ENCODE results near the gene CCDC92.
"Not testable (repeated sequence)": the region's sequence is repeated elsewhere in the genome, so short reads cannot be mapped to it uniquely, and the experiment has no call there.

CCDC92 gene

DNA sequence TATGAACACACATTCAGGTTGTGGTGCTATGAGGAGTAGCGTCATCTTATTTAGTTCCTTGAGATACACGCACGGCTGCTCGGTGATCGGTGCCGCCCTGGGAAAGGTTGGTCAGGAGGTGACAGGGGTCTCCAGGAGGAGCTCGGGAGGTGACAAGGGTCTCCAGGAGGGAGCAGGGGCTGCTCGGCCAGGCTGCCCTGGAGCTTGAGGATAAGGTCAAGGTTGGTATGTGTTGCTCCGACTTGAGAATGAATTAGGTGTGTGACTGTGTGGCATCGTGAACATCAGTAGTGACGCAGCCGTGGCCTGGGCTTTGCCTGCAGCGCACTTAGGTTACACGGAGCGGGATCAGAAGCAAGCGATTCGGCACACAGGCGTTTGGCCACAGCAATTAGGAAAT is 36.2 kb downstream of the CCDC92 start:
- DNase-seq (ENCODE audit: low spot score), result no peak

DNA sequence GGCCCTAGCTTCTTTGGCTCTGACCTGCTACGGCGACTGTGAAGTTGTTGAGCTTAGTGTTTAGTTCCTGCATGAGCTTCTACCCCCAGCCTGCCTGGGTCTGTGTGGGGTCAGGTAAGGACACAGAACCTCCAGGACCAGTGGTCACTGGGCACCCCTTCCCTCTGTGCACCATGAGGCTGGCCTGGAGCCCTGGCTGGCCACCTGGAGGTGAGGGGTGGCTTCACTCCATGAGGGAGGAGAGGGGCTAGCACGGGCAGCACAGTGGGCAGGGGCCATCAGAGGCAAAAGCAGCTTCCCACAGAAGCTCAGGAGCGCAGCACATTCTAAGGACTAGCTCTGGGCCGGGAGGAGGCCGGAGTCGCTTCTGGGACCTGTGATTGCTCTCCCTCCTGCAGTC is 36.7 kb downstream of the CCDC92 start:
- no peak for DNase-seq (ENCODE audit: low spot score)

DNA sequence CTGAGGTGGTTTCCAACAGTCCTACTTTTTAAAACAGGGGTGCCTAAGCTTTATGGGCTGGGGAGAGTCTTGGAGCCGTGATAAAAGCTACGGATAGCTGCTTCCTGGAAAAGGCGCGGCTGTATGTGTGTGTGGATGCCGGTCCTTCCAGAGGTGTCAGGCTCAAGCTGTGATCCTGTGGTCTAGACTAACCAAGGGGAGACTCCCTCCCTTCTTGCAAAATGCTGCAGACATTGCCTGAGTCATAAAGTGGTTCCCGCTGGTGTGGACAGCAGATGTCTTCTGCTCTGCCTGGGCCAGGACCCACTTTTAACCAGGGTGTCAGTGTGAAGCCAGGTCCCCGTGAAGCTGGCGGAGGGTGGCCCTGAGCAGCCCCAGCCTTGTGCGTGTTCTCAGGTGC is 37.8 kb downstream of the CCDC92 start:
- no peak for DNase-seq (ENCODE audit: low spot score)

DNA sequence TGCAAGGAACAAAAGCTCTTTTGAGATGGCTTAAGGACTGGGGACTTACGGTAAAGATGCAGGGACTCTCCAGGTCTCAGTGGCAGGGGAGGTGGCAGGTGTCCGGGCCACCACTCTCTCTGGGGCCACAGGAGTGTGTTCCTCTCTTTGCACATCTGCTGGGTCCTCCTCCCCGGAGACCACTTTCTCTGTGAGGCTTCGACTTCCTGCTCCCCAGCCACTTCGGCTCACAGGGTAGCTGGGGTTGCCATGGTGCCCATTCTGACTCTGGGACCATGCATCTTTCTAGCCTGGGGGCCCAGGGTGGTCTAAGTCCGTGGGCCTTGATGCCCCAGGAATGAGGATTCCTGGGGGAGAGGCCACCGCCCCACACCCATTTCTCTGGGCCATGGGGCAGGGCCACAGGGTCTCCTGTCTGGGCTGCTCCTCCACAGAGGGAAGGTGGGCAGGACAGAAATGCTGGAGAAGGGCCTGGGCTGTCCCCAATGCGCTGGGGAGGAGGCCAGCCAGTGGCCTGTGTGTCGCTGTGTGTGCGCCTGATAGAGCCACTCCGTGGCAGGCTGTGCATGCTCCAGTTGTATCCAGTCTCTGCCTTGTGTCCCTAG is 38.5 kb downstream of the CCDC92 start:
- DNase-seq (ENCODE audit: low spot score), result peak; percentile 11

DNA sequence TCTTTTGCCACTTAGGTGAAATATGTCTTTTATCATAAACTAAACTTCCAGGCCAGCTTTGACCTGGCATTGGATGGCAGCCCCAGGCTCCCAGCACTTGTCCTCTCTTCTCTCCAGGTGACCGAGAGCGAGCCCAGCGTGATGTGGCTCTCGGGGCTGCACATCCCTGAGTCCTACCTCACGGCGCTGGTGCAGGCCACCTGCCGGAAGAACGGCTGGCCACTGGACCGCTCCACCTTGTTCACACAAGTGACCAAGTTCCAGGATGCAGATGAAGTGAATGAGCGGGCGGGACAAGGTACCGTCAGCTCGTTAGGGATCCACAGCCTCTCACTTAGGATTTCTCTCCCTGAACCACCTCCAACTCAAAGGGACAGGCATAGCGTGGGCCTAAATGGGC is 39.4 kb downstream of the CCDC92 start:
- DNase-seq (ENCODE audit: low spot score), result no peak

DNA sequence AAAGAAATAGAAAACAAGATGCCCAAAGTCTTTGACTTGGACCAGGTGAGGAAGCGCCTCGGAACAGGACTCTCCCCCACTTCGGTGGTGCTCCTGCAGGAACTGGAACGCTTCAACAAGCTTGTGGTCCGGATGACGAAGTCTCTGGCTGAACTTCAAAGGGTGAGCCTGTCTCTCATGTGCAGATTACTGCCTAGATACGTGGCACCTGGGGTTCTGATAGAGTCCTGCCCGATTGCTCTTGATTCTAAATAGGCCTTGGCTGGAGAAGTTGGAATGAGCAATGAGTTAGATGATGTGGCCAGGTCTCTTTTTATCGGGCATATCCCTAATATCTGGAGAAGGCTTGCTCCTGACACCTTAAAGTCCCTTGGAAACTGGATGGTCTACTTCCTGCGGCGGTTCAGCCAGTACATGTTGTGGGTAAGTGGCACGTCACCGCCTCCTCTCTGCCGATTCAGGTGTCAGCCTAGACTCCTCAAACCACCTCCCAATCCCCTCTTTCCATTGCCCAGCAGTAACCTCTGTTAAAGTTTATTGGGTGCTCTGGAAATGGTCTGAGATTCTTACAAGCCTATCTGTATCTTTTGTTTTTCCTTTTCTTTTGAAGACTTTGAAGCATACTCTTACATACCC is 40.8 kb downstream of the CCDC92 start:
- no peak for DNase-seq (ENCODE audit: low spot score)

DNA sequence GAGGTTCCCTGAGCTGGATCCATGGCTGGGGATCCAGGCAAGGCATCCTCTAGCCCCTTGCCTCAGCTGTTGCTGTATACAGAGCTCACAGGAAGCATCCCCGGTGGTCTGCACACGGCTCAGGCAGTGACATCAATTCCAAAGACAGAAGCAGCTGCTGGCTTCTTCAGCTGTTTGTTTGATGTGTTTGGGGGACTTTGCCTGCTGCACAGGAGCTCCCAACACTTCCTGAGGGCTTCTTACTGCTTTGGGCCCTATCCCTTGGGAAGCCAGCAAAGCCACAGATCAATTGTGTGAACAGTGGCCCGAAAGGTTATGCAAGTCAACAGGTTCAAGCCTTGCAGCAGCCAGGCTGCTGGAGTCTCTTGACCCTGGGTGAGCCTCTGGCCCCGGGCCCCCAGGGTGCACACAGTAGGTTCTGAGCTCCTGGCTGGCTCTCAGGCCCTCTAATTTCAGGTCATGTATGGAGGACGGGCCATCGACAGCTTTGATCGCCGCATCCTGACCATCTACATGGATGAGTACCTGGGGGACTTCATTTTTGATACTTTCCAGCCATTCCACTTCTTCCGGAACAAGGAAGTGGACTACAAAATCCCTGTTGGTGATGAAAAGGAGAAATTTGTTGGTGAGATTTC is 42.6 kb downstream of the CCDC92 start:
- DNase-seq (ENCODE audit: low spot score), result no peak

DNA sequence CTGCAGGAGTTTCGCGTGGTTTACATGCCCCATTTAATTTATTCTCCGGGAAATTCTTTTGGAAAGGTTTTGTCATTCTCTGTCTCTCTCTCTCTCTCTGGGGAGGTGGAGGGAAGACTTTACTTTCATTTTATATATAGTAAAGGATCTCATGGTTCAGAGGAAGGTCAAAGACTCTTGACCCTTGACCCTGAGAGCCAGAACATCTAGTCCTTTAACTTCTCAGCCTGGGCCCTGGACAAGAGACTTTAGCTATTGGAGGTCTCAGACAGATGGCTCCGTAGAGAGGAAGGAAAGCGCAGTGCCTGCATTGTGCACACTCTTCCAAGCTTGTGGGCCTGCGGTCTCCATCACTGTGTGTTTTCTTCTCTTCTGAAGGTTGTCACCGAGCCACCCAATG is 43.7 kb downstream of the CCDC92 start:
- DNase-seq (ENCODE audit: low spot score), result no peak

DNA sequence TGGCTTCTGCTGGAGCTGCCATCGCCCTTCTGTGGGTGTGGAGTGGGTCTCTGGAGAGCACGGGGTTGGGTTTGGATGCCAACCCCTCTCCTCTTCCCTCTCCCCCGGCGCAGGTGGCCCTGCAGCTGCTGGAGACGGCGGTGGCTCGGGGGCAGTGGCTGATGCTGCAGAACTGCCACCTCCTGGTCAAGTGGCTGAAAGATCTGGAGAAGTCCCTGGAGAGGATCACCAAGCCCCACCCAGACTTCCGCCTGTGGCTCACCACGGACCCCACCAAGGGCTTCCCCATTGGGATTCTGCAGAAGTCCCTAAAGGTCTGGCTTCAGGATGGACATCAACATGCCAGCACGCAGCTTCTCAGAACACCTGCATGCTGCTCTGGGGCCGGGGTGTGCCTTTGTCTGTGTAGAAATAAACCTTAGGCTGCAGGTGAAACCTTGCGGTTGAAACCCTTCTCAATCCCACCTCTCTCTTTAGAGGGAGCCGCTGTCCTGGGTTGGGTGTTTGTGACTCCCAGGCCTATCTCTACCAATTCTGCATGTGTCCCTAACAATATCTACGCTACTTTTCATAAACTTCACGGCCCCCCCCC is 44.3 kb downstream of the CCDC92 start:
- no peak for DNase-seq (ENCODE audit: low spot score)

DNA sequence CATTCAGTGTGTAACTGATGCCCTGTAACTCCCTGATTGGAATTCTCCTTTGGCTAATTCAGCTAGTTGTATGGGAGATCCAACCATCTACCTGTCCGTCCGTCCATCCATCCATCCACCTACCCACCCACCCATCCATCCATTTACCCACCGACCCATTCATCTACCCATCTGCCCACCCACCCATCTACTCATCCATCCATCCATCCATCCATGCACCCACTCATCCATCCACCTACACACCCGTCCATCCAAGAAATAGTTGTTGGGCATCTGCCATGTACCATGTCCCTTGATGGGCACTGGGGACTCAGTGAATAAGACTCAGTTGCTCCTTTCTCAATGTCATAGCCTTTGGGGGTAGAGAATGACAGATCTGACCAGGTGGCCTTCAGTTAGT is 48.1 kb downstream of the CCDC92 start:
- no peak for DNase-seq (ENCODE audit: low spot score)

DNA sequence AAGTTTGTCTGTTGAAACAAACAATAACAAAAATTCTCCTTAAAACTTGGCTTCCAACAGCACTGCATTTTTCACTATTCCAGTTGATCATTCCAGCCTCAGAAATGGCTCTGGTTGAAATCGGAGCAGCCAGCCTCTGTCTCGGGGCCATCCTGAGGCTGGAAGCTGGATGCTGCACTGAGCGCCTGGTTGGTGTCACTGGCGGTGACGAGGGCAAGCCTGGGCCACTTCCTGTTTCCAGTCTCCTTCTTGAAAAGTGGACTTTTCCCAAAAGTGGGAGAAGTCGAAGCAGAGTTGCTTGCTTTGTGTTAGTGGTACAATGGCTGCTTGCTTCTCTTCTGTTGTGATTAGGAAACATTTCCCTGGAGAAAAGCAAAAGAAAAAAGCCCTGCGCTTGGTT is 48.7 kb downstream of the CCDC92 start:
- no peak for DNase-seq (ENCODE audit: low spot score)

DNA sequence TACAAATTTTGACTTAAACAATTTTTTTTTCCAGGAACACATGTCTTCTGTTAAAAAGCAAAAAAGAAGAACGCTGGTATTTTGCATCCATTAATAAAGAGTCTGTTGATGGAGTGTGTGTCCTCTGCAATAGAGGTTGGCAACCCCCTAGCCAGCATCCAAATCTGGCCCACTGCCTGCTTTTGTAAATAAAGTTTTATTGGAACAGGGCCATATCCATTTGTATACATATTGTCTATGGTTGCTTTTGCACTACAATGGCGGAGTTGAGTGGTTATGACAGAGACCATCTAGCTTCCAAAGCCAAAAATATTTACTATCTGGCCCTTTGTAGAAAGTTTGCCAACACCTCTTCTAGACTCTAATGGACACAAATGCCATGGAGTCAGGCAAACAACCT is 49.6 kb downstream of the CCDC92 start:
- no peak for DNase-seq (ENCODE audit: low spot score)

DNA sequence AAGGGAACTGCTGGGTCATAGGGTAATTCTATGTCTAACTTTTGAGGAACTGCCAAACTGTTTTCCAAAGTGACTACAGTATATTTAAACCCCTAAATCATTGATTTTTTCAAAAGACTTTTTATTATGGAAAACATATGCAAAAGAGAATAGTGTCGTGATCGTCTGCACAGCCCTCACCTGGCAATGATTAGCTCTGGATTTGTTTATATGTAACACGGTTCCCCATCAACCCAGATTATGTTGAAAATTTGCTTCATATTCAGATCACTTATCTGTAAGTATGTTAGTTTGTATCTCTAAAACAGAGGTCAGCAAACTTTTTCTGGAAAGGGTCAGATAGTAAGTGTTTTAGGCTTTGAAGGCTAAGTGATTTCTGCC is 52.7 kb downstream of the CCDC92 start:
- no peak for DNase-seq (ENCODE audit: low spot score)

DNA sequence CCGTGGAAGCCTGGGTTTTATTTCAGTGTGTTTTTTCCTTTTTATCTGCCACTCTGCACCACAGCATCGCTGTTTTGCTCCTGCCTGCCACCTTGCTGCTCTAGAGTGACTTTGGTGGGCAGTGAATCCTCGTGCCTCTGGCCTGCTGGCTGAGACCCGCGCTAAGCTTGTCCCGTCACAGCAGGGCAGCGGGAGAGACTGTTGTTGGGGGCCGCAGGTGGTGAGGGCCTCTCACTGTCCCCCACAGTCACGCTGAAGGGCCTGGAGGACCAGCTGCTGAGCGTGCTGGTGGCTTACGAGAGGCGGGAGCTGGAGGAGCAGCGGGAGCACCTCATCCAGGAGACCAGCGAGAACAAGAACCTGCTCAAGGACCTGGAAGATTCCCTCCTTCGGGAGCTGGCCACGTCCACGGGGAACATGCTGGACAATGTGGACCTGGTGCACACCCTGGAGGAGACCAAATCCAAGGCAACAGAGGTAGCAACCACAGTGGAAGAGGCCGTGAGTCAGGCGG is 55.2 kb downstream of the CCDC92 start:
- DNase-seq (ENCODE audit: low spot score), result no peak

DNA sequence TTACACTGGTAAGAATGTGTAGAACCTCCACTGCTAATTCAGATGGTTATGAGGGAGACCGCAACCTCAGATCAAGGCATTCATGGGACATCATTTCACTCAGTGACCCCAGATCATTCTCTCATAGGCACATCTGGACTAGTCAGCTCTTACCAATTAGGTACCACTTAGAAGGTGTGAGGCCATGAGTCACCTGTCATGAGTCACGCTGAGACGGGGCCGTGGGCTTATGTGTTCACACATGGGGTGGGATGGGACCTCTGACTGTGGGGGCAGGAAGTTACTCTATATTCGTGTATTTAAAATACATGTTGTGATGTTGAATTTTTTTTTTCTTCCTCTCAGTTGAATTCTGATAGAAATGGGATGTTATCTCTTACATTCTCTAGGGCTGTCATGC is 55.9 kb downstream of the CCDC92 start:
- DNase-seq (ENCODE audit: low spot score), result no peak

DNA sequence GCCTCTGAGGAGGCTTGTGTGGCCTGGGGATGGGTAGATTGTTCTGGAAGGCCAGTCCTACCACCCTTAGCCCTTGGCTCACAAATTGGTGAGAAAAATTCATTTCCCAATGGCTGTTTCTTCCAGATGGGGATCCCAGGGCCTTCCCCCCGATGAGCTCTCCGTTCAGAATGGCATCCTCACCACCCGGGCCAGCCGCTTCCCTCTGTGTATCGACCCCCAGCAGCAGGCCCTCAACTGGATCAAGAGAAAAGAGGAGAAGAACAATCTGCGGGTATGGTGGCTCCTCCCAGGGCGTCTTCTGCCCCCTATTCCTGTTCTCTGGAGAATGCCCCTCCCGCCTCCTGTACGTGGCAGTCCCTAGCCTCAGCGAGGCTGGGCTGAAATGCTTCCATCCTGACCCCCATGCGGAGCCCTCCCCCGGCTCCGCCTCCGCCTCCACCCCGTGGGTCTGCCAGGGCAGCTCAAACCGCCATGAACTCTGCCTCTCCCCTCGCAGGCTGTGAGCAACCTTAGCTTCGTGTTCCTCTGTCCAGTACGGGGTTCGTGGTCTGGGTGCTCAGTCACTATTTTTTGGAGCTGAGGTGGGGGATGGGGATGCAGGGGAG is 57.8 kb downstream of the CCDC92 start:
- no peak for DNase-seq (ENCODE audit: low spot score)

DNA sequence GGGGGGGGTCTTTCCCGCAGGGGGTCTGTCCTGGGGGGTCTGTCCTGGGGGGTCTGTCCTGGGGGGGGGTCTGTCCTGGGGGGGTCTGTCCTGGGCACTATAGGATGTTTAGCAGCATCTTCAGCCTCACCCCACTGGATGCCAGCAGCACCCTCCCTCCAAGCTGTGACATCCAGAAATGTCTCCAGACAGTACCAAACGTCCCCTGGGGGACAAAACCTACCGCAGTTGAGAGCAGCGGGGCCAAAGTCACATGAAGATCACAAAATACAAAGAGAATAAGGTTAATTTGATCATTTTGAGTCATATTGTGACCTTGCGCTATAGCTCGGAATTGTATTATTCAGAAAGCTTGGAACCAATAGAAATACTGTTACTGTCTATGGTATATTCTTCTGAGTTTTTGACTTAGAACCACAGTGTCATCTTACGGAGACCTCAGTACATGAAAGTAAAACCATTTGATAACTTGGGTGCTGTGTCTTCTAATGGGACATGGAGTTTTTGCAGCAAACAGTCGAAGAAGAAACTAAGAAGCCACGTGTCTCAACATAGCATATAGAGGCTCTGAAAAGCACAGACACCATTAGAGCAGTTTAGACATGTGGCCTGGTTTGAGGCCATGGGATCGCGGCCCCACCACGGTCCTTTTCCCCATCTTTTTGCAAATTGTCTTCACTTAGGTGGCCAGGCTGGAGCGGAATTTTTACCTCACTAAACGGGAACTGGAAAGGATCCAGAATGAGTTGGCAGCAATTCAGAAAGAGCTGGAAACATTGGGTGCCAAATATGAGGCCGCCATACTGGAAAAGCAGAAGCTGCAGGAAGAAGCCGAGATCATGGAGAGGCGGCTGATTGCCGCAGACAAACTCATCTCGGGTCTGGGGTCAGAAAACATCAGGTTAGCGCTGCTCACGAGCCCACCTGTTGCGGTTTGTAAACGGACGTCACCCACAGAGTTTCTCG is 59.9 kb downstream of the CCDC92 start:
- DNase-seq (ENCODE audit: low spot score), result no peak

DNA sequence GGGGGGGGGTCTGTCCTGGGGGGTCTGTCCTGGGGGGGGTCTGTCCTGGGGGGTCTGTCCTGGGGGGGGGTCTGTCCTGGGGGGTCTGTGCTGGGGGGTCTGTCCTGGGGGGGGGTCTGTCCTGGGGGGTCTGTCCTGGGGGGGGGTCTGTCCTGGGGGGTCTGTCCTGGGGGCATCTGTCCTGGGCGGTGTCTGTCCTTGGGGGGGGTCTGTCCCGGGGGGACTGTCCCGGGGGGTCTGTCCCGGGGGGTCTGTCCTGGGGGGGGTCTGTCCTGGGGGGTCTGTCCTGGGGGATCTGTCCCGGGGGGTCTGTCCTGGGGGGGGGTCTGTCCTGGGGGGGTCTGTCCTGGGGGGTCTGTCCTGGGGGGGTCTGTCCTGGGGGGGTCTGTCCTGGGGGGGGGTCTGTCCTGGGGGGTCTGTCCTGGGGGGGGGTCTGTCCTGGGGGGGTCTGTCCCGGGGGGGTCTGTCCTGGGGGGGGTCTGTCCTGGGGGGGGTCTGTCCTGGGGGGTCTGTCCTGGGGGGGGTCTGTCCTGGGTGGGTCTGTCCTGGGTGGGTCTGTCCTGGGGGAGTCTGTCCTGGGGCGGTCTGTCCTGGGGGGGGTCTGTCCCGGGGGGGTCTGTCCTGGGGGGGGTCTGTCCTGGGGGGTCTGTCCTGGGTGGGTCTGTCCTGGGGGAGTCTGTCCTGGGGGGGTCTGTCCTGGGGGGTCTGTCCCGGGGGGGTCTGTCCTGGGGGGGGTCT is 60.8 kb downstream of the CCDC92 start:
- DNase-seq (ENCODE audit: low spot score), result not testable (repeated sequence)

DNA sequence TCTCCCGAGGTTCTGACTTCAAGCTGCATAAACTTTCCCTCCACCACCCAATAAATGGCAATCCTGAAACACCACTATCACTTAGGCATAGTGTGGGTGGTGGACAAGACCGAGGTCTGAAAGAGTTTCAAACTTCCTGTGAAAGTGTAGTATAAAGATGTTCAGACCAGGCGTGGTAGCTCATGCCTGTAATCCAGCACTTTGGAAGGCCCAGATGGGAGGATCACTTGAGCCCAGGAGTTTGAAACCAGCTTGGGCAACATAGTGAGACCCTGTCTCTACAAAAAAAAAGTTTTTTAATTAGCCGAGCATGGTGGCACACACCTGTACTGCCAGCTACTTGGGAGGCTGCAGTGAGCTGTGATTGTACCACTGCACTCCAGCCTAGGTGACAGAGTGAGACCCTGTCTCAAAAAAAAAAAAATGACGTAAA is 61.9 kb downstream of the CCDC92 start:
- DNase-seq (ENCODE audit: low spot score), result no peak

DNA sequence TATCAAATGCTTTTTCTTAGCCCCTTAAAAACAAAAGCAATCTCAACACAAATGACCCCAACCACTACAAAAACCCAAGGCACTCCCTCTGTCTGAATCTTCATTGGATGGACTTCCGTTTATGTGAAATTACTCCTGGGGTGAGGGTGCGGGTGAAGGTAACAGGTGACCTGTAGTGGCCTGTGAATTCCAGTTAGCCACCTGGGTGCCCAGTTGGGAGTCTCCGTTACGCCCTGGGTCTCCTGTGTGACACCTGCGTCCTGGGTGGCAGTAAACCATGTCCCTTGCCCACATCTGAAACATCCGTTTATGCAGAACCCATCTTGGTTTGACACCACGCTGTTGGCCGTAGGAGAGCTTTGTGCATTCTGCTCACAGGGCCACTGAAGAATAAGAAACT is 62.6 kb downstream of the CCDC92 start:
- no peak for DNase-seq (ENCODE audit: low spot score)
